Kidney tubule cell (primary cell): ENCODE data around the gene CPS1.

Source experiments
- DNase-seq: peaks from one replicate; pipeline ENCODE4 v3.0.0-alpha.2; 2018; ENCODE audit warnings: low spot score

CPS1 gene

DNA sequence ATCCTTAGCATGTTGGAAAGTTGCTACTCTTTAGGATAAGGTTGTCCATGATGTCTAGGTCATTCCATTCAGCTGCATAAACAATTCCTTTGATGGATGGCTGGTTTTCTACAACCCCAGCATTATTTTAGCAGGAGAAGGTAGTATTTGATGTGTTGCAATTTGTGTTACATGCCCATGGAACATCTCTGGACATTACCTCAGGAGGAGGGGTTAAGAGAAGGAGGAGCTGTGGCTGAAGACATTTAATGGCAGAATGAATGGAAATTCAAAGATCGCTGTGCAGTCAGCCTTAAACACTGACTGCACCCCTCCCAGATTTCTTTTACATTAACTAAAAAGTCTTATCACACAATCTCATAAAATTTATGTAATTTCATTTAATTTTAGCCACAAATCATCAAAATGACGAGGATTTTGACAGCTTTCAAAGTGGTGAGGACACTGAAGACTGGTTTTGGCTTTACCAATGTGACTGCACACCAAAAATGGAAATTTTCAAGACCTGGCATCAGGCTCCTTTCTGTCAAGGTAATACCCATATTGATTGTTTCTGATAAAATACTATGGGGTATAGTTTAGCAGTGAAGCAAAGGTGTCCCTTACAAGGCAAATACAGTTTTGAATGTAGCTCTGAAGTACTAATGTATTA is at the start of gene CPS1:
CPS1 (plus strand) TSS at position 271 of the 652 bp plus-strand sequence; CDS start at position 406, 135 bp downstream.
- DNase-seq: no peak

DNA sequence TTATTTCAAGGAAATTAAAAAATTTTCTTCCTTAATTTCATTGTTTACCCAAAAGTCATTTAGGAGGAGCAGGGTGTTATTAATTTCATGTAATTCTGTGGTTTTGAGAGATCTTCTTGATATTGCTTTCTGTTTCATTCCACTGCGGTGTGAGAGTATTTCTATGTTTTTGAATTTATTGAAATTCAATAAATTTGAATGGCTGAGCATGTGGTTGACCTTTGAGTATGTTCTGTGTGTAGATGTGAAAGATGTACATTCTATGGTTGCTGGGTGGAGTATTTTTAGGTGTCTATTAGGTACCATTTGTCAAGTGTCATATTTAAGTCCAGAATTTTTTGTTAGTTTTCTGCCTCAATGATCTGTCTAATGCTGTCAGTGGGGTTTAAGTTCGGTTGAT is 40.5 kb upstream of the CPS1 start:
- no peak for DNase-seq

DNA sequence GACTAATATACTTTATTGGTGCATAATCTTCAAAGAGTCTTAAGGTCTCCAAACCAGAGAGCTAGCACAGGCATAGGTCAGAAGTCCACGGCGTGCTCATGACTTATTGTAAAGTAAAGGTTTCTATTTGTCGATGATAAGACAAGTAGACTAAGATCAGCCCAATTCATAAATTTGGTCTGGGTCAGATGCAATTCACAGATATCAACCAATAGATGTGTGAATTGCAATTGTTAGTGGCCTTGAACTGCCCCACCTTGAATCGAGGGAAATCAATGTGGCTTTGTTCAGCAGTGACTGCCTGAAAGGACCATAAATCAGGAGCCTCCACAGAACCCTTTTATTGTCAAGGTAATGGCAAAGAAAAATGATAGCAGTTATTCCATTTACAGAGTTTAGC is 39.1 kb upstream of the CPS1 start:
- DNase-seq: no peak

DNA sequence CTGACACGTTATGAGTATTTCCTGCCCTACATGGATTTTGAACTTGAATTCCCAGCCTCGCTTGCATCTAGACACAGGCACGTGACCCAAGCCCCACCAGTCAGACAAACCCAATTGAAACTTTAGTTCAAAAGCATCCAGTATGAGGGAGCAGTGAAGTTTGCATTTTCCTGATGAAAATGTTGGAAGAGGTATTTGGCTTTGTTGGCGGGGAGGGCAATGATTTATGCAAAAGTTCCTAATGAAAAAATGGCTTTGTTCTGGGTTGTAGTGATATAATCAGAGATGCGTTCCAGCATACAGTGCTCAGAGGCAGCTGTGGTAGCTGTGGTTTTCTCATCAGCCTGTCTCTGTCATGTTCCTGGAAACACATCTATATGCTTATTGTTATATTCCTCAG is 36.8 kb upstream of the CPS1 start:
- DNase-seq: no peak

DNA sequence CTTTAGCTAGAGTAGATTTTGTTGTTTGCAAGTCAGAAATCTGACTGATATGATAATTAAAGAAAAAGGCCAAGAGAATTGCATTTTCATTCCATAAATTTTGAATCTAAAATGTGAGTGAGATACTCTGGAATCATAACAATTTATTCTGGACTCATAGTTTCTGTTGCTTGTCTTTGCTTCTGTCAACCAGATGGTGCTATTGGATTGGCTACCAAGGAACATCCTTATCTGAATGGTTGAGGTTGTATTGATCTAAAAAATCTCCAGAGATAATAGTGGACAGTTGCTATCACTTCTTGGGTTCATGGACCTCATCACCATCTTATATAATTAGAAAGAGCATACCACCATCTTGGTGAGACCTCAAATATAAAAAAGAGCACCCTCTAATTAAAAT is 34.0 kb upstream of the CPS1 start:
- DNase-seq: no peak

DNA sequence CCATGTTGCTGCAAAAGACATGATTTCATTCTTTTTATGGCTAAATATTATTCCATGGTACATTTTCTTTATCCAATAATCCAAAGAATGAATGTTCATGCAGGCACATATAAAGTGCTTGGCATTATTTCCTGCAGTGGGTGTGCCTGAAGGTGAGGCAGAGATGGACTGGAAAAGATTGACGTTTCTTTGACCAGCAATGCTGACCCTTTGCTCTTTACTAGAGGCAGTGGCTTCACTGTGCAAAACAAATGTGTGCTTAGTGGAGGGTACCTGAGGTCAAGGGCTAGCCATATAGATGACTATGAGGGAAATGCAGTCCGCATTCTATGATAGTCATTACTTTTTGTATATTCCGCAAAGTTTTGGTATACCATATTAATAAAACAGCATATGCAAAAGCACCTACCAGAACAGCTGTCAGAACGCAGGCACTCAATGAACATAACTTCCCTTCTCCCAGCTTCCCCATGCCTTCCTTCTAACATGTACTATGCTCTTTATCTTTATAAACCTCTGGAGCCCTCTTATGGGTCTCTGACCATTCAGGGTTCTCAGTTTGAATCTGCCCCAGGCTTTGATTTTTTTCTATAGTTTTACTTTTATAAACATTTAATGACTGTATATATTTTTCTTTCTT is 32.6 kb upstream of the CPS1 start:
- DNase-seq: no peak

DNA sequence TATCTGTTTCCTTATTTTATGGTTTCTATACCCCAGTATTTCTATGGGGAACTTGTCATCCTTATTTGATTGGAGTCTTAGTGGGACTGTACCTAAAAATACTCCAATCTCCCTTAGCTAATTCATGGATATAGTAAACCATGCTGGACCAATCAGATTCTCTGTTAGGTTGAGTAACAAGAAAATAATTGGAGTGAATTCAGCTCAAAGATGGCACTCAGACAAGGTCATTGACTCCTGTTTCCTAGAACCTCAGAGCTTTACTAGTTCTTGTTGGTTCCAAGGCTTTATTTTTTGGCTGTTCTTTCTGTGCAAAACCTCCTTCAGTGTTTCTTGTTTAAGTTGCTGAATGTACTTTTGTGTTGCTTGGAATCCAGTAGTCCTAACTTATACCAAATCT is 31.9 kb upstream of the CPS1 start:
- no peak for DNase-seq

DNA sequence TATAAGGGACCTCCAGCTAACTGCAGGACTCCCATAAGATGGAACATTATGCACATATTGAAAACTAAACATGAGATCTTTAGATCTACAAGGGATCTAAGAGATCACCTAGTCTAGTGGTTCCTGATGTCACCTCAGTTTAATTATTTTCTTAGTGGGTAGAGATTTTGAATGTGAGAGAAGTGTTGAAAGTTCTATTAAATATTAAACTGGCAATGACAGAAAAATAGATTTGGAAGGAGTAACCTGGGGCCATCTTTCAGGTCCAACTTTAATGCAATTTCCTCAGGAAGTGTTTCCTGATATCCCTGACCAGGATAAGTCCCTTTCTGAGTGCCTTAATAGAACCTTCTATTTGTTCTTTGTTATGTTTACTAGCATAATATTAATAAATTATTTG is 29.1 kb upstream of the CPS1 start:
- DNase-seq: no peak

DNA sequence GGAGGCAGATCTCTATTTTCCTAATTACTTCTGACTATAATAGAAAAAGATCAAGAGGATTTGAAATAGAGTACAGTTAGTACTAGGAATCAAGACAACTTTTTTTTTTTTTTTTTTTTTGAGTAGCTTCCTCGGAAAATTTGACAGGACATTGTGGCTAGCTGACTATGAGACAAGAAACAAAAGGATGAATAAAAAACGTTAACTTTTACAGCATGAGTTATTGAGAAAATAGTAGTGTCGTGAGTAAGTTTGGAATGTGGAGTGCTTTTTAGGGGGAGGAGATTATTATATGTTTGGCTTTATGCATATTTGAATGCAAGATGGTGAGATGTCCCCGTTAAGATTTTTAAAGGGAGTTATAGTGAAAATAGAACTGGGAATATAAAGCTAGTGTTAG is 27.7 kb upstream of the CPS1 start:
- DNase-seq: no peak

DNA sequence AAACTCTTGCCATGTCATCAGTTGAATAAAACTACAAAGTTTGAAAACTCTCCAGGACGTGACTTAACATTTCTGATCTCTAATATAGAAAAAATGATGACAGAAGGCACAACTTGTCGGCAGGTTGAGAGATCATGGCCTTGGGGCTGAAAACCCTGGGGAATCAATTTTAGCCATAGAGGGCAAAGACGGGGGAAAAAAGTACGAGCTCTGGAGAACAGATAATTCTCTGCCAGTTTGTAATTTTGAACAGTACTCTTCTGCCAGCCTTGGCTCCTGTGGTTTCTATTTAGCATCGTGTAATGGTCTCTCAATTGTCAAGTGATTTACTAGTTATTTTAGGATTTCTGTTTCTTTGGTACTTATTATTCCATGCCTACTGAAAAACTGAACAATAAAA is 25.3 kb upstream of the CPS1 start:
- DNase-seq: no peak

DNA sequence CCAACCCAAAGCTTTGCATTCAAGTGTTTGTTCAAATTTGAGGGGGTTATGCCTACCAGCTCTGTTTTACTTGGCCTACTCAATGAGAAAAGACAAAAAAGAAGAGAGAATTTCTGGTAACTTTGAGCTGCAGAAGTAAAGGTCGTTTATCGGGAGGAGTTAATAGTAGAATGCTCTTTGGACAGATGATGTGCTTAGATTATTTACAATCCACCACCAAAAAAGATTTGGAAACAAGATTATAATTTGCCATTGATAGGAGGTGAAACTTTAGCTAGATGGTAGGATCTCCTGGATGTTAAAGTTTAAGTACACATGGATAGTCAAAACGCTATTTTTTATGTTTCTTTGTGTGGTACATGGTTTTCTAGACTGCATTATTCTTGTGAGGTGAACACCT is 24.9 kb upstream of the CPS1 start:
- no peak for DNase-seq

DNA sequence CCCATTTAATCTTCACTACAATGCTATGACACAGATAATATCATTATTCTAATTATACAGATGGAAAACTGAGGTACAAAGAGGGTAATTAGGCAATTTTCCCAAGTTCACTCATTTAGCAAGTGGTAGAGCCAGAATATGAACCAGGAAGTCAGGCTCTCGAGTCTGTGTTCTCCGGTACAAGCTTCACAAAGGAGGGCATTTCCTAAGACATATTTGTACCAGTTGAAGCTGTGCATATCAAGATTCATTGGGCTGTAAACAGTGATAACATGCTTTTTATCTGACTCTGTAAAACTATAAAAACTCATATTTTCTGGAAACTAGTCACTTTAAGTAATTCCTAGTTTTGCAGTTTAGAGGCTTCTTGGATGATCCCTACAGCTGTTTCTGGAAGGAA is 23.0 kb upstream of the CPS1 start:
- no peak for DNase-seq

DNA sequence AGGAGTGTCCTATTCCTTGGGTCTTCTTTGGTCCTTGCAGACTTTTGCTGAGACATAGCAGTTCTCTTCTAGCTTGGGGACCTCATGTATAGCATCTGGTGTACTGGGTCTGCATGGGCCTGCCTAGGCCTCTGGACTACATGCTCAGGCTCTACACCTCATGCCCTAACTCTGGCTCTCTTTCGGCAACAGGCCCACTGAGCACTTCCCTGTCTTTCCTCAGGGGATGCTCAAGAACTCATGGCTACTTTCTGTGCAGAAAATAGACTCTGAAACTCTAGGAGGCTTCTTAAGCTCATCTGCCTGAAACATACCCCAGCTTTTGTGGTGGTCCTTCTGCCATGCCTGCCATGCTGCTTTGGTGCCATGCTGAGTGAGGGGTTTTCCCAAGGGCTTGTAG is 21.5 kb upstream of the CPS1 start:
- no peak for DNase-seq

DNA sequence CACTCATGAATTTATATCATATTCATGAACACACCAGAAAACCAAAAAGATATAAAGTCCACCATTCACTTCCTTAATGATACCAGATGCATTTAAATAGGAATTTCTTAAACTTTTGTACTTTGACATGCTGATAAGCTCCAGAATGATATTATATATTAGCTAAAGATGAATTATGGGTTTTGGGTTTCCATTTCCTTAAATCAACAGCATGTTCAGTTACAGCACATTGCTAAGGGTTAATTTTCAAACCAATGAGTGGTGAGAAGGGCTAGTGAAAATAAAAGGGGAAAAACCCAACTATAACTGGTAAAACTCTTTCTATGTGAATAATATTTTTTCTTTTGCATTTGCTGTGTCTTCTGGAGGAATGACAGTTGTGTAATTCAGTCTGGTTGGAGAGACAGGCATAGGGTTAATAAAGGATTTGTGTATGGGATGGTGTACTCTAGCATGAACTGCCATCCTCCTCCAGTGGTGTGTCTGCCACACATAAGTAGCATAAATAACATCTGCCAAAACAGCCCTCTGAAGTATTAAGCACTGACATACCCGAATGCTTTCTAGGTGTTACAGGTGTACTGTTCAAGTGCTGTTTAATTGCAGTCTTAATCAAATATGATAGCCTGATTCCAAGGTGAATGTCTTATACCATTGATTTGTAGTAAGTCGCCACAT is 19.3 kb upstream of the CPS1 start:
- DNase-seq: no peak

DNA sequence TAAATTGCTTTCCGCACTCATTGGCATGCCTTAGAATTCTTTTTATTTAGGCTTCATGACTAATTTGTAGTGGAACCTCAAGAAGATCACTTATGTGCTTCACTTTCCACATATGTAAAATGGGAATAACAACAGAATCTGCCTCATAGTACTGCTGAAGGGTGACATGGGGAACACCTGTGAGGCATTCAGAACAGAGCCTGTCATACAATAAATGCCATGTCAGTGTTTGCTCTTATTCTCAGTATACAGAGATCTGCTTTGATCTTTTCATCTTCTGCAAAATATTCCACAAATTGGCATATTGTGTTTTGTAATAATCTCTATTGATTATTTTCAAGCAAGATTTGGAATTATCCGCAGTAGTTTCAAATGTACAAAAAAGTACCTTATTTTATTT is 17.4 kb upstream of the CPS1 start:
- DNase-seq: no peak

DNA sequence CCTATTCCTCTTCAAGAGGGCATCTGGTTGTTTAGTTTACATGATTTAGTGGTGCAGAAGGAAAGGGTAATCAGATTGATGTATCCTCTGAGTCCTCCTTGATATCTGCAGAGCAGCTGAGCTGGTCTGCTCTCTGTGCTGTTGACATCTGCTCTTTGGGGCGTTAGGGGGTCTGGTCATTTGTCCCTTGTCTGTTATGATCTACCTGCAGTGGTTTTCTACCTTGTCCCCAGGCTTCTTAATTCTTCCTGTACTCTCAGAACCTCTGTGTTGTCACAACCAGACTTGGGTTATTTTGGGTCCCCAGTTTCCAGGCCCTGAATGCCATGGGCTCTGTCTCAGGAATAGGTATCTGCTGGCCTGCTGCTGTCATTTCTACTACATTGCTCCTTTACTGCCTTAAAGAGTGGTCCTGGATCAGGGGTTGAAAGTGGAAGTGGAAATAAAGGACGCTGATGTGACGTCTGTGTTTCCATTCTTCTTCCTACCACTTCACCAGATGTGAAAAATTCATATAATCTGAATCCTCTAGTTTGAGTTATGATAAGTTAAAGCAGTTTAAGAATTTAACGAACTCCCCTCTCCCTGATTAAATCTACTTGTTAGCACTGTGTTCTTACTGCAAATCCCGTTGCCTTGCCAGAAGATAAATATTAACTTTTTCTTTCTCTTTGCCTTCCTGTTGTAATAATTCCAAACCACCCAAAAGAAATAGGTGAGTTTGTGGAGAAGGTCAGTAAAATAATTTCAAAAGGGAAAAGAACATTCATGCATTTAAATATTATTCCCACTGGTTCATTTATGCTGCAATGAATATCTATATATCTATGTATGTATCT is 16.6 kb upstream of the CPS1 start:
- no peak for DNase-seq

DNA sequence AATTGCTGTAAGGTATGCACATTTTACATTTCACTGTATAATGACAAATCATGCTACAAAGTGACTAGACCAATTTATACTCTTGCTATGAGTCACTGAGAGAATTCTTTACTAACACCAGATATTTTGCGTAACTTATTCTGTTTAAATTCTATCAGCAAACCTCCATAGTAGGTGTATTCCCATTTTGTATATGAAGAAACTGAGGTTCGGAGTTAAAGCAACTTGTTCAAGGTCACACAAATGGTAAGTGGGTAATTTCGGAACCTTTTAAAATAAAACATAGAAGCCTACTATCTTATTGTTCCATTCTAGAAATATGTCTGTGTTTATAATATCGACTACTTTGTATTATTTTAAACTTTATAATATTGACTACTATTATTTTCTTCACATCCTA is 15.9 kb upstream of the CPS1 start:
- no peak for DNase-seq

DNA sequence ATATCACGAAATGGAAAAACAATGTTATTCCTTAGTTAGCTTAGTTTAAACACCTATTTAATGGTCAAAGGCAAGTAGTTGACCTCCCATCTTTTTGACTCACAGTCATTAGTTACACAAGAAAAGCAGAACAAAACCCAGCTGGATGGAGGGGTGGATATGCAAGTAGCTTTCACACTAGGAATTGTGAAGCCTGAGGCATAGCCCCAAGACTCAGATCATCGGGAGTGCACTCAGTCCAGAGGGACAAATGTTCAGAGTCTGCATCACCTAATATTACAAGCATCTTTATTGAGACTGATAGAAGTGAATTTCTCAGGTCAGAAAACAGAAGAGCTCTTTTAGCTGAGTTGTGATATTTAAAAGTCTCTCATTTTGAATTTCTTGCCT is 15.5 kb upstream of the CPS1 start:
- no peak for DNase-seq

DNA sequence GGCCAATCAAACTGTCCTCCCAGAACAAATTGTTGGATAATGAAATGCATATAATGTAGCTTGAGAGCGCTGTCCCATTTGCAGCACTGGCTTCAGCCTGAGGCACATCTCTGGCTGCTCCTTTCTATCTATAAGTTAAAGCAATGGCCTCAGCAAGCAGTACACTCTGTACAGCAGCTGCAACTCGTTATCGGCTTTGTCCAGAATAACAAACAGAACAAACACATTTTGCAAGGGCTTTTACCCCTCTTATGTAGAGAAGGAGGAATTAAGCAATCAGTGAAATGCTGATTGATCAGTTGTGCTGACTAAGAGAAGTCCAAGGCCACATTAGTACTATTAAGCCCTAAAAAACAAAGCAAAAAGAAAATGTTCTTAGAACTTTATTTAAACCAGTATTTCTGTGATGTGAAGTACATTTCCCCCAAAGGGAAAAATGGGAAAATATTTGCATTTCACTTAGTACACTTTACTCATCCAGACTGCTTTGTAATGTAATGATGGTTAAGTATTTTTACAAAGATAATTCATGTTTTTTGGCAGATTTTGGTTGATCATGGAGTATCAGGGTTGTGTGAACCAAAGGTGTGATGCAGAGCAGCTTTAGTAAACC is 15.0 kb upstream of the CPS1 start:
- DNase-seq: no peak

DNA sequence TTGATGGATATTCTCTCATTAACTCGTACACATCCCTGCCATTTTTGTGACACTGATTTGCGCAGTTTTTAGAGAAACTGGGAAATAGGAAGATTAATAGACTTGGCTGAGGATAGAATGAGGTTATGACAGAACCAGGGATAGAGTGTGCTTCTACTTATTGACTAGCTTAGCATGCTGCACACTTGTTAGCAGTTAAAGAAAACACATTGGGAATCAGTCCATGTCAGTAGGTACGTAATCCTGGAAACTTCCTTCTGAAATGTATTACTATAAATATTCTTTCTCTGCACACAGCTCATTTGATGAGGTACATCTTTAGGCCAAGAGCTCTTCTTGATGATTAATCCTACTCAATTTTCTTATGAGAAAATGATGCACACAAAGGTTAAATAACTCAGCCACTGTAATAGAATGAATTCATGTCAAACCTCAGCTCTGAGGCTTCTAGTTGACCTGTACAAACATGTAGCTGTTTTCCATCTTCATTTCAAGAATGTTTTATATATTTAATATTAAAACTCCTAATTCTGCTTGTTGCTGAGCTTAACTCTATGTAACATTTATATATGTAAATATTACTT is 12.3 kb upstream of the CPS1 start:
- no peak for DNase-seq

DNA sequence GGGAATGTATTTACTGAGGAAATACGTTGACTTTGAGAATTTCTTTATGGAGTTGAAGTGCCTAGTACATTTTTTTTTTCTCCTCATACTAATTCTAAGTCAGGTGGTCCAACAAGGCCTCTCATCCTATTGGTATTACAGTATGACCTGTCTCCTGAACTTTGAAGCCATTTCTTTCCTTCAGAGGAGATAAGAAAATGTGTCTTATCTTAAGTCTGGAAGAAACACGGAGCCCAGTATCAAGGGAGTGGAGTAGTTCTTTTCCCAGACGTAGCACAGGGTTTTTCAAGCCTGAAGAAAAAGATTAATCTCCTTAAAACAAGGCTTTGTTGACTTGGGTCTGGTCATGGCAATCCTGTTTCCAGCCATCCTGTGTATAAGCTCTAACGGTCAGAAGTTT is 11.6 kb upstream of the CPS1 start:
- DNase-seq: no peak
